RWPE1 (cell line): ENCODE results near the gene RRP9.
A peak's percentile ranks its signal among the peaks of the same experiment; 100 is the strongest.

Source experiments
- CTCF ChIA-PET: fragments of 350-600 bp; sonication (Branson Sonifier 250); formaldehyde crosslinking; extraction: SDS; loops from one replicate; lab custom pipeline; 2021; lab: Yijun Ruan, JAX
- POLR2A ChIA-PET: fragments of 400-600 bp; formaldehyde crosslinking; extraction: SDS; loops from one replicate; lab custom pipeline; 2020; ENCODE audit warnings: antibody characterized with exemption; ENCODE audit not compliant: low non-redundant PET; lab: Yijun Ruan, JAX
- DNase-seq: peaks from one replicate; pipeline ENCODE4 v3.0.0; 2012; ENCODE audit warnings: low spot score
- H3K27ac ChIP-seq: fragments of 450-650 bp; 2 replicates; pipeline ENCODE4 v1.5.1; 2017
- TF ChIP-seq, protein P1 (sequence below): fragments of 450-650 bp; conservative IDR thresholded peaks from 2 replicates; pipeline ENCODE4 v1.5.1; 2017; ENCODE audit warnings: low read depth, mild to moderate bottlenecking

Gene RRP9

DNA sequence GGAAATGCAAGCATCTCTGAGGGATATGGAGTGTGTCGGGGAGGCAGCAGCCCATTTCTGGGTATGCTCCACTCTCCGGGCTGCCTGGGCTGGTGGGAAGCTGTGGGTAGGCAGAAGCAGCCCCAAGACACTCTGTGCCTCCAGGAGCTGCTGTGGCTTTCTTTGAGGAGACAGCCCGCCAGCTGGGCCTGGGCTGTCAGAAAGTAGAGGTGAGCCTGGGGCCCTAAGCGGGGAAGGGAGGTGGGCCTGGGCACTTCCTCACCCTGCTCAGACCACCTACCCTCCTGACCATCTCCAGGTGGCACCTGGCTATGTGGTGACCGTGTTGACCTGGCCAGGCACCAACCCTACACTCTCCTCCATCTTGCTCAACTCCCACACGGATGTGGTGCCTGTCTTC, 43.4 kb upstream of the RRP9 start:
- POLR2A ChIA-PET: no interaction called here
- TF ChIP-seq, protein P1, sequence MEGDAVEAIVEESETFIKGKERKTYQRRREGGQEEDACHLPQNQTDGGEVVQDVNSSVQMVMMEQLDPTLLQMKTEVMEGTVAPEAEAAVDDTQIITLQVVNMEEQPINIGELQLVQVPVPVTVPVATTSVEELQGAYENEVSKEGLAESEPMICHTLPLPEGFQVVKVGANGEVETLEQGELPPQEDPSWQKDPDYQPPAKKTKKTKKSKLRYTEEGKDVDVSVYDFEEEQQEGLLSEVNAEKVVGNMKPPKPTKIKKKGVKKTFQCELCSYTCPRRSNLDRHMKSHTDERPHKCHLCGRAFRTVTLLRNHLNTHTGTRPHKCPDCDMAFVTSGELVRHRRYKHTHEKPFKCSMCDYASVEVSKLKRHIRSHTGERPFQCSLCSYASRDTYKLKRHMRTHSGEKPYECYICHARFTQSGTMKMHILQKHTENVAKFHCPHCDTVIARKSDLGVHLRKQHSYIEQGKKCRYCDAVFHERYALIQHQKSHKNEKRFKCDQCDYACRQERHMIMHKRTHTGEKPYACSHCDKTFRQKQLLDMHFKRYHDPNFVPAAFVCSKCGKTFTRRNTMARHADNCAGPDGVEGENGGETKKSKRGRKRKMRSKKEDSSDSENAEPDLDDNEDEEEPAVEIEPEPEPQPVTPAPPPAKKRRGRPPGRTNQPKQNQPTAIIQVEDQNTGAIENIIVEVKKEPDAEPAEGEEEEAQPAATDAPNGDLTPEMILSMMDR: no peak
- CTCF ChIA-PET: interaction anchor here (0.6 kb wide), 1 partner anchor 16 kb away, joined by 5 read pairs; no protein-coding TSS in a partner anchor

DNA sequence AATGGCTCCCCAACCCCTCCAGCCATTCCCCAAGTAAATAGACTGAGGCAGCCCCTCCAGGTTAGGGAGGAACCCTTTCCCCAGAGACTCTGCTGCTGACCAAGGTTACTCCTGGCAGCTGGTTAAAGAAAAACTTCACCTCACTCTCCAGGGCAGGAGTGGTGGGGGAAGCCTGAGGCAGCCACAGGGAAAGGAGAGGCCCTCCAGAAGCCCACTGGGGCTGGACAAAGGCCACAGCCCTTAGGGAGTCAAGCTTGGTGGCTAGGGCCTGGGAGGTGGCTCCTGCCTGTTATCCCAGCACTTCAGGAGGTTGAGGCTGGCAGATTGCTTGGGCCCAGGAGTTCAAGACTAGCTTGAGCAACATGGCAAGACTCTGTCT, 42.6 kb upstream of the RRP9 start:
- TF ChIP-seq, protein P1: no peak
- CTCF ChIA-PET: no interaction called here
- no peak for DNase-seq
- POLR2A ChIA-PET: no interaction called here
- H3K27ac ChIP-seq: peak overlapping the region; percentile 98

More for the DNA sequence above, 43.4 kb upstream of the RRP9 start:
- DNase-seq: no peak
- H3K27ac ChIP-seq: peak overlapping the region; percentile 98

DNA sequence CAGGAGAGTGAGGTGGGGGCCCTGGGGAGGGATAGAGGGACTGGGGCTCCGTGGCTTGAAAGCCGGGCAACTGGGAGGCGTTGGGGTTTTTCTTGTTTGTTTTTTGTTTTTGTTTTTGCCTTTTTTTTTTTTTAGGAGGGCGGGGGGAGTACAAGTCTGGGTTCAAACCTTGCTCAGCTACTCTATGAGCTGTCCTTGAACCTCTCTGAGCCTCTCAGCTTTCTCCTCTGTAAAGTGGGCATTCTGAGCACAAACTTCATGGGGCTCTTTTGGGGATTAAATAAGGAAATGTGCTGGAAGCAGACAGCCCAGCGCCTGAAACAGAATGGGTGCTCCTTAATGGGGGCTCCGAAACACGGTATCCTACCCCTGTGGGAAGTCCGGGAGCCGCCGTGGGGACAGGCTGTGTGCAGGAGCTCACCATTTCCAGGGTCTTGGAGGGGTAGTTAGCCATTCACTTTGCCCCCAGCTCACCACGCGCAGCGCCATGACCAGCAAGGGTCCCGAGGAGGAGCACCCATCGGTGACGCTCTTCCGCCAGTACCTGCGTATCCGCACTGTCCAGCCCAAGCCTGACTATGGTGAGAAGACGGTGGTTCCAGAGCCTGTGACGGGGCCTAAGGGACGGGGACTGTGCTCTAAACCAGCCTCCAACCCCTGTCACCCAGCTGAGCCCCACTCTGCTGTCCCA, 42.0 kb upstream of the RRP9 start:
- H3K27ac ChIP-seq: peak overlapping the region; percentile 98
- POLR2A ChIA-PET: interaction anchor here (1.1 kb wide), 2 partner anchors 9 to 10 kb away, joined by 3 to 5 read pairs; partner anchors contain the start of gene ABHD14B
- no peak for DNase-seq
- CTCF ChIA-PET: no interaction called here
- TF ChIP-seq, protein P1: no peak

DNA sequence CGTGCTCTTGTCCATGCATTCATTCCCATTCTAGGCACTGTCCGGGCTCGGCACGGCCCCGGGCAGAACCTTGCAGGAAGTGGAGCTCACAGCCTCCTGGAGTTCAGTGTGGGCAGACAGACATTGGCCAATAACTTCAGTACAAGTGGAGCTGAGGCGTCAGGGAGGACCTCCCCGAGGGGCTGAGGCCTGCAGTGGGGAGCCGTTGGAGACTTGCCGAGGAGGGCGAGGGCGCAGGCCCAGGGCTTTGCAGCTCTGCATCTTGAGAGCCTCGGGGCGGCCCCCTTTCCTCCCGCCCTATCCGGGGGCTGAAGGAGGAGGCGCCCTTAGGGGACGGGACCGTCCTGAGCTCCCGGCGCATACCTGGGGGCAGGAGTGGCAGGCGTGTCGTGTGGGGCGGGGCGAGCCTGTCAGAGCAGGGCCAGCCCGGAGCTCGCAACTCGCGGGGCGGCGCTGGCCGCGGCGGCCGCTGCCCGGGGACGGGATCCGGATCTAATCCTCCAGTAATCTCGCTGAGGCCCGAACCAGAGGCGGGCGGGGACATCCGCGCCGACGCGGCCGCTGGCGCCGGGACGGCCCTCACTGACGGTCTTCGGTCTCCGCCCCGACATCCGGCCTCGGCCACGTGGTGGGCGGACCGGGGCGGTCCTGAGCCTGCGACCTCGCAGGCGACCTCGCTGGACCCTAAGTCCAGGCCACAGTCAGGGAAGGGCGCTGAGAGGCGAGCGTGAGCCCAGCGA, 41.3 kb upstream of the RRP9 start, which contains the start of gene ACY1:
Gene ACY1, plus strand, starts transcription at position 698 of the 740 bp plus-strand sequence. CDS start 530 bp downstream, outside the sequence.
- CTCF ChIA-PET: interaction anchor here (0.6 kb wide), 3 partner anchors 10 to 170 kb away, joined by 3 to 4 read pairs (median 3); partner anchors contain the start of gene ABHD14B
- peak; percentile 90 for DNase-seq

DNA sequence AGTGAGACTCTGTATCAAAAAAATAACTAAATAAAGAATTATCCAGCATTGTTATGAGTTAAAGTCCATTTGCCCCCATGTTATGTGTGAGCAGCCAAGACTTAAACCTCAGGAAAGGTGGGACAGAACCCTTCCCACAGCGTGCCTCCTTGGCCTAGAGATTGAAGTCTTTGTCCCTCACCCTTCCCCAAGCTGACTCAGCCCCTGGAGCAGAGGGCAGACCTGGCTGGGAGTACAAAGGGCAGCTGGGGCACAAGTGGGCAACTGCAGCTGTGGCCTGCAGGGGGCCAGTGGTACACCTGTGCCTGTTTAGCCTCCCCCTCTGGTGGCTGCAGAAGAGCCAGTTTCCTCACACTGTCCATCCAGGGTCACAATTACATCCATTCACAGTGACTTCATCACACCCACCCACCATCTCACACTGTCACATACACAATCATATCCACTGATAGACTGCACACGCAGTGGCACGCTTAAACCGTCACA, 40.7 kb upstream of the RRP9 start:
- ChIA-PET CTCF (interaction anchor here (0.6 kb wide), 2 partner anchors 9 to 20 kb away, joined by 3 to 4 read pairs; partner anchors contain the start of gene ABHD14B), POLR2A (interaction anchor here (0.7 to 1.1 kb wide), 3 partner anchors 8 to 467 kb away, joined by 3 to 5 read pairs (median 3); partner anchors contain the start of gene ABHD14B)
- peak overlapping the region; percentile 98 for H3K27ac ChIP-seq
- TF ChIP-seq, protein P1: peak; percentile 54
- peak; percentile 57 for DNase-seq

More for the DNA sequence above, 41.3 kb upstream of the RRP9 start, which contains the start of gene ACY1:
- TF ChIP-seq, protein P1: no peak
- POLR2A ChIA-PET: interaction anchor here (0.7 to 1.1 kb wide), 3 partner anchors 9 to 467 kb away, joined by 3 to 5 read pairs (median 3); partner anchors contain the start of gene ABHD14B
- H3K27ac ChIP-seq: peak within 1 kb of the TSS; percentile 98

DNA sequence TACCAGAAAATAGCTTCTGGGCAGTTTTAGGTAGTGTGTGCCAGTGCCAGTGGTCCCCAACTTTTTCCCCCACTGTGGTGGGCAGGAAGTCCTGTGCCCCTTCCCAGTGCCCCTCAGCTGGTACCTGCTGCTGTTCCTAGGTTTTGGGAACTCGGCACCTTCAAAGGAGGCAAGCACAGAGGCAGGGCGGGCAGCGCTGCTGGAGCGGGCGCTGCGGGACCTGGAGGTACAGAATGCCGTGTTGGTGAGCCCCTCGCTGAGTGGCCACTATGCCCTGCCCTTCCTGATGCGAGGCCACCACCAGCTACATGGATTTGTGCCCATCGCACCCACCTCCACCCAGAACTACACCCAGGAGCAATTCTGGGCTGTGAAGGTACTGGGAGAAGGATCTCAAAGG, 38.5 kb upstream of the RRP9 start:
- ChIA-PET POLR2A (no interaction called here), CTCF (no interaction called here)
- DNase-seq: no peak
- peak overlapping the region; percentile 98 for H3K27ac ChIP-seq
- TF ChIP-seq, protein P1: no peak
